Activated naive CD8-positive, alpha-beta T cell treated with anti-CD3 and anti-CD28 coated beads, Interleukin-2, amount 10 ng/mL, durations not matched to agents 7 days and 5 days (primary cell): ENCODE measurements around the gene HM13. TPM values are rescaled to one million over a fixed set of nuclear protein-coding genes. Genes with fewer than 3 reads are reported as not detected.

Experiments
- ATAC-seq: fragments of 150-1000 bp; cut with Tn5 transposase; one replicate; pipeline ENCODE4 v1.10.0; 2021; ENCODE audit warnings: low read depth, moderate library complexity
- POLR2A ChIA-PET: fragments of 350-600 bp; sonication (Branson Sonifier 250); formaldehyde crosslinking; loops from one replicate; lab custom pipeline; 2021; ENCODE audit warnings: antibody characterized with exemption; lab: Charles Lee
- DNase-seq: peaks from one replicate; pipeline ENCODE4 v3.0.0; 2021
- H3K27ac Mint-ChIP-seq: one replicate; pipeline ENCODE4 v1.8.0; 2022; ENCODE audit warnings: mild to moderate bottlenecking, mixed read lengths
- H3K27me3 Mint-ChIP-seq: one replicate; pipeline ENCODE4 v1.8.0; 2022; ENCODE audit warnings: mild to moderate bottlenecking, moderate library complexity, mixed read lengths
- H3K36me3 Mint-ChIP-seq: one replicate; pipeline ENCODE4 v1.8.0; 2021; ENCODE audit warnings: mild to moderate bottlenecking, mixed read lengths
- H3K4me1 Mint-ChIP-seq: one replicate; pipeline ENCODE4 v1.8.0; 2021; ENCODE audit warnings: mixed read lengths
- H3K4me3 Mint-ChIP-seq: one replicate; pipeline ENCODE4 v1.8.0; 2022; ENCODE audit warnings: mild to moderate bottlenecking, moderate library complexity, mixed read lengths
- H3K9me3 Mint-ChIP-seq: one replicate; pipeline ENCODE4 v1.8.0; 2021; ENCODE audit warnings: mixed read lengths
- total RNA-seq, 2 experiments: library from RNA; stranded (reverse); gene quantifications; one replicate each; pipeline ENCODE4 v1.2.3, GENCODE V29; 2021

The HM13 gene
- total RNA-seq, 2 experiments from 2014 or later = 112 to 120 TPM

GRCh38 chr20:31551163-31552081 lies 37.2 kb downstream of the HM13 start:
- Mint-ChIP-seq H3K4me1 (peaks cover 13% of the 10 kb centered on the region), H3K36me3 (peaks cover 13% of the 10 kb centered on the region), H3K27ac (no peak overlapping the region), H3K4me3 (no peak overlapping the region), H3K9me3 (no peaks in the 10 kb centered on the region), H3K27me3 (no peaks in the 10 kb centered on the region)
- DNase-seq = no peak
- POLR2A ChIA-PET = interaction anchor here (0.8 to 1.3 kb wide), 2 partner anchors 10 to 22 kb away, joined by 3 read pairs; no protein-coding TSS in a partner anchor
- ATAC-seq = no peak

GRCh38 chr20:31555203-31555775 lies 41.0 kb downstream of the HM13 start:
- Mint-ChIP-seq H3K4me3 (no peak overlapping the region), H3K27ac (no peak overlapping the region), H3K9me3 (no peaks in the 10 kb centered on the region), H3K36me3 (peaks cover 12% of the 10 kb centered on the region), H3K27me3 (no peaks in the 10 kb centered on the region), H3K4me1 (peaks cover 14% of the 10 kb centered on the region)
- POLR2A ChIA-PET = no interaction called here
- DNase-seq (no peak), ATAC-seq (no peak)

DNA sequence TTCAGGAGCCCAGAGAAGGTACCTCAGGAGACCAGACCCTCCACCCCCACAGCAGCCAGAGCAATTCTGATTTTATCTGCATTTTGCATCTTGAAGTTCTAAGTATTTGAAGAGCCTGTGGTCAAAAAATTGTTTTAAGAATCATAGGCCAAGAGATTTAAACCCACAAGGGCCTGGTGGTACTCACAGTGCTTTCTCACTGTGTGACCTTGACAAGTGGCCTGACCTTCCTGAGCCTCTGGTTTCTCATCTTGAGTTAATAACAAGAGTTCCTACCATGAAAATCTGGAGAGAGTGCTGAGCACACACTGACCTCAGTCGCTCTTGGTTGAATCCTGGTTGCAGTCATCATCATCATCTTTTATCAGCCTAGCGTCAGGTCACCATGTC lies 45.5 kb downstream of the HM13 start:
- H3K9me3 Mint-ChIP-seq = no peaks in the 10 kb centered on the region
- ATAC-seq = peak; percentile 16
- peak overlapping the region; percentile 87 for H3K27ac Mint-ChIP-seq
- H3K36me3 Mint-ChIP-seq = peaks cover 21% of the 10 kb centered on the region
- H3K4me1 Mint-ChIP-seq = peaks cover 17% of the 10 kb centered on the region
- H3K27me3 Mint-ChIP-seq = no peaks in the 10 kb centered on the region
- no peak for DNase-seq
- POLR2A ChIA-PET = interaction anchor here (1.0 to 1.3 kb wide), 3 partner anchors 13 to 53 kb away, joined by 3 to 6 read pairs (median 4); no protein-coding TSS in a partner anchor
- no peak overlapping the region for H3K4me3 Mint-ChIP-seq

GRCh38 chr20:31560094-31560745 lies 46.0 kb downstream of the HM13 start:
- no peaks in the 10 kb centered on the region for H3K9me3 Mint-ChIP-seq
- ATAC-seq = peak; percentile 69
- POLR2A ChIA-PET = interaction anchor here (1.0 to 1.3 kb wide), 4 partner anchors 13 to 164 kb away, joined by 3 to 6 read pairs (median 4); no protein-coding TSS in a partner anchor
- peaks cover 21% of the 10 kb centered on the region for H3K36me3 Mint-ChIP-seq
- peak overlapping the region; percentile 87 for H3K27ac Mint-ChIP-seq
- H3K27me3 Mint-ChIP-seq = no peaks in the 10 kb centered on the region
- H3K4me1 Mint-ChIP-seq = peaks cover 16% of the 10 kb centered on the region
- peak; percentile 82 for DNase-seq
- H3K4me3 Mint-ChIP-seq = no peak overlapping the region

GRCh38 chr20:31560746-31561598 lies 46.7 kb downstream of the HM13 start:
- Mint-ChIP-seq H3K4me1 (peaks cover 19% of the 10 kb centered on the region), H3K36me3 (peaks cover 21% of the 10 kb centered on the region), H3K27ac (peak overlapping the region; percentile 87), H3K4me3 (no peak overlapping the region), H3K27me3 (no peaks in the 10 kb centered on the region), H3K9me3 (no peaks in the 10 kb centered on the region)
- DNase-seq (no peak), ATAC-seq (no peak)
- POLR2A ChIA-PET = interaction anchor here (0.6 to 1.3 kb wide), 7 partner anchors 10 to 825 kb away, joined by 3 to 6 read pairs (median 3); no protein-coding TSS in a partner anchor

DNA sequence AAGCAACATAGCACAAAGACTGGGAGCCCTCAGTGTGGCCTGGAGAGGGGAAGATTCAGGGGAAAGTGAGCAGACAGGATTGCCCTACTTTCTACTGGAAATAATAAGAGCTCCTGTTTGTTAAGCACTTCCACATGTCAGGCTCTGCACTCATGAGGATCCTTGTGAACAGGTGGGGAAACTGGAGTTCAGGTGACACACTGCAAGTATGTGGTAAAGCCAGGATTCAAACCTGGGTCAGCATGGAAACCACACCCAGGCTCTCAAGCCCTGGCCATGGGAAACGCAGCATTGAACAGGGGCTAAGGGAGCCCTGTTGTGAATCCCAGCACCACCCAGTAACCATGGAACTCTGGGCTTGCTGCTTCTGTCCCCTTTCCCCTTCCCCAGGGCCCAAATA lies 48.0 kb downstream of the HM13 start:
- H3K4me3 Mint-ChIP-seq = no peak overlapping the region
- ATAC-seq (no peak), DNase-seq (no peak)
- H3K27me3 Mint-ChIP-seq = no peaks in the 10 kb centered on the region
- H3K27ac Mint-ChIP-seq = no peak overlapping the region
- peaks cover 23% of the 10 kb centered on the region for H3K4me1 Mint-ChIP-seq
- peaks cover 20% of the 10 kb centered on the region for H3K36me3 Mint-ChIP-seq
- H3K9me3 Mint-ChIP-seq = no peaks in the 10 kb centered on the region
- POLR2A ChIA-PET = interaction anchor here (1.0 to 1.4 kb wide), 5 partner anchors 11 to 177 kb away, joined by 3 to 6 read pairs (median 3); partner anchors contain the start of genes BCL2L1, ID1 and TPX2

GRCh38 chr20:31564284-31564683 lies 50.0 kb downstream of the HM13 start:
- peak overlapping the region; percentile 48 for H3K27ac Mint-ChIP-seq
- DNase-seq (no peak), ATAC-seq (no peak)
- no peaks in the 10 kb centered on the region for H3K27me3 Mint-ChIP-seq
- H3K9me3 Mint-ChIP-seq = no peaks in the 10 kb centered on the region
- POLR2A ChIA-PET = no interaction called here
- no peak overlapping the region for H3K4me3 Mint-ChIP-seq
- peaks cover 14% of the 10 kb centered on the region for H3K36me3 Mint-ChIP-seq
- peaks cover 16% of the 10 kb centered on the region for H3K4me1 Mint-ChIP-seq

DNA sequence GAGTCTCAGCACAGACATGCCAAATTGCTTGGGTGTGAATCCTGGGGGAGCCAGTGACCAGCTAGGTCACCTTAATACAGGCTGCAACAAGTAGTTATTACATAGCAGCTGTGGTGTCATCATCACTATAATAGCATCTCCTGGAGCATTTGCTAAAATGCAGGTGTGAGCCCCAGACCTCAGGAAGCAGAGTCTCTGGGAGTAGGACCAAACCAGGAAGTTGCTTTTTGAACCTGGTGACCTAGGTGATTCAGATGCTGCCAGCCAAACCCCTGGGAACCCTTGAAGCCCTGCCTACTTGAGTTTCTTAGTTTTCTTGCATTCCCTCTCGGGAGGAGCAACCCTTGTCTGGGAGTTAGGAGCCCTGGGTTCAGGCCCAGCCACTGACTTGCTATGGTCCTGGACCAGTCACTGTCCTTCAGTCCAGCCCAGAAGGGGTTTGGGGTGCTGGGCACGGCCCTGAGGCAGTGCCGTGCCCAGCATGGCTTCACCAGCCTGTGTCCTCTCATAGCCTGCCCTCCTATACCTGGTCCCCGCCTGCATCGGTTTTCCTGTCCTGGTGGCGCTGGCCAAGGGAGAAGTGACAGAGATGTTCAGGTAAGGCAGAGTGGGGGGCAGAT lies 51.6 kb downstream of the HM13 start:
- H3K4me1 Mint-ChIP-seq = peaks cover 10% of the 10 kb centered on the region
- no peaks in the 10 kb centered on the region for H3K27me3 Mint-ChIP-seq
- POLR2A ChIA-PET = interaction anchor here (0.5 kb wide), 1 partner anchor 51 kb away, joined by 3 read pairs; the partner anchor contains the start of gene HM13
- DNase-seq (no peak), ATAC-seq (no peak)
- H3K4me3 Mint-ChIP-seq = no peak overlapping the region
- peaks cover 12% of the 10 kb centered on the region for H3K36me3 Mint-ChIP-seq
- H3K27ac Mint-ChIP-seq = no peak overlapping the region
- no peaks in the 10 kb centered on the region for H3K9me3 Mint-ChIP-seq

- Mint-ChIP-seq H3K27me3 (no peaks in the 10 kb centered on the region), H3K27ac (no peak overlapping the region), H3K9me3 (no peaks in the 10 kb centered on the region), H3K4me1 (peaks cover 10% of the 10 kb centered on the region), H3K4me3 (no peak overlapping the region), H3K36me3 (peaks cover 10% of the 10 kb centered on the region)
- ATAC-seq = no peak
- POLR2A ChIA-PET = no interaction called here
- no peak for DNase-seq
Measured at GRCh38 chr20:31566319-31566657, 52.0 kb downstream of the HM13 start.

DNA sequence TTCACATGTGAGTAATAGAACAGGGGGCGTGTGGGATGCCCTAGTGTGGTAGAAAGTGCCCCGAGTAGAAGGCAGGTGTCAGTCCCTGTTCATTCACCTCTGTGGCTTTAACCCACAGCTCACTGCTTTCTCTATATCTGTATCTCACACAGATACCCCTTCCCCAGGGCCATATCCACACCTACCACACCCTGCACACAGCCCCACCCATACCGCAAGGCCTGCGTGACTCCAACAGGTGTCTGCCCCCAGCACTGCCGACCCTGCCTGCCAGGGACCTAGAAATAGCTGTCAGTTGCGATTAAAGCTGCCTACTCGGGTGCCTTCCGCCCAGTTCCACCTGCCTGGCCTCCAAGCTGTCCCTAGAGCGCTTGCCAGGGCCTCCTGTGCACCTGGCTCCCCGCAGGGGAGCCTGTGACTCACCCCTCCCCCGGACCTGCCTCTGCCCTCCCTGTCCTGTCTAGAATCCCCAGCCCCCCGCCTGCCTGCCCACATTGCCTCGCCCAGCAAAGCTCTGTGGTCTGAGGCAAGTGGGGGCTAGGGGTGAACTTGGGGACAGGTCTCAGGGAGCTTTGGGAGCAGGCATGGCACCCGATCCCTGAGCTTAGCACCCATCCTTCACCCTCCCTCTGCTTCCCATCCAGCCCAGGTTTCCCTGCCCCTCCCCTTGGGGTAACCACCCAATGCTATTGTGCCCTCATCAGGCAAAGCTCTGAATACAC lies 52.6 kb downstream of the HM13 start:
- Mint-ChIP-seq H3K36me3 (peaks cover 8% of the 10 kb centered on the region), H3K4me1 (peaks cover 10% of the 10 kb centered on the region), H3K9me3 (no peaks in the 10 kb centered on the region), H3K27me3 (no peaks in the 10 kb centered on the region), H3K27ac (peak overlapping the region; percentile 56), H3K4me3 (no peak overlapping the region)
- DNase-seq = no peak
- POLR2A ChIA-PET = interaction anchor here (0.6 to 0.8 kb wide), 2 partner anchors 11 to 36 kb away, joined by 3 to 4 read pairs; no protein-coding TSS in a partner anchor
- no peak for ATAC-seq

- Mint-ChIP-seq H3K9me3 (no peaks in the 10 kb centered on the region), H3K4me1 (peaks cover 13% of the 10 kb centered on the region), H3K4me3 (no peak overlapping the region), H3K27ac (peak overlapping the region; percentile 51), H3K36me3 (peaks cover 8% of the 10 kb centered on the region), H3K27me3 (no peaks in the 10 kb centered on the region)
- POLR2A ChIA-PET = interaction anchor here (0.6 to 2.8 kb wide), 5 partner anchors 10 to 45 kb away, joined by 3 to 10 read pairs (median 3); partner anchors contain the start of gene ID1
- DNase-seq (no peak), ATAC-seq (no peak)
Measured at GRCh38 chr20:31567380-31567720, 53.1 kb downstream of the HM13 start.
